Kasumi-1 (cell line): ENCODE results near the gene DCDC2C.

Experiments used
- DNase-seq, 2 experiments: peaks; one replicate each; lab custom pipeline; 2025; lab: John Stamatoyannopoulos, UW

DCDC2C gene

GRCh38 chr2:3709225-3709624 lies 5.8 kb downstream of the DCDC2C start:
- DNase-seq = no peak

- DNase-seq = no peak
These were observed 9.0 kb downstream of the DCDC2C start for GRCh38 chr2:3712424-3712823.

- no peak for DNase-seq
These were observed 9.6 kb downstream of the DCDC2C start for GRCh38 chr2:3712831-3713503.

GRCh38 chr2:3718679-3719078 lies 15.3 kb downstream of the DCDC2C start:
- no peak for DNase-seq

GRCh38 chr2:3725002-3725401 lies 21.6 kb downstream of the DCDC2C start:
- DNase-seq = no peak

- DNase-seq = no peak
These were observed 22.3 kb downstream of the DCDC2C start for GRCh38 chr2:3725458-3726250.

GRCh38 chr2:3726511-3726910 lies 23.1 kb downstream of the DCDC2C start:
- no peak for DNase-seq

- DNase-seq = no peak
These were observed 24.1 kb downstream of the DCDC2C start for GRCh38 chr2:3727397-3728045.

- DNase-seq = peak; percentile 88 to 90
These were observed 25.0 kb downstream of the DCDC2C start for GRCh38 chr2:3728104-3729054.

- no peak for DNase-seq
These were observed 25.7 kb downstream of the DCDC2C start for GRCh38 chr2:3729055-3729448.

GRCh38 chr2:3729786-3730185 lies 26.4 kb downstream of the DCDC2C start:
- DNase-seq = no peak

GRCh38 chr2:3730646-3731045 lies 27.3 kb downstream of the DCDC2C start:
- no peak for DNase-seq

- no peak for DNase-seq
These were observed 28.5 kb downstream of the DCDC2C start for GRCh38 chr2:3731829-3732228.

GRCh38 chr2:3736112-3736511 lies 32.7 kb downstream of the DCDC2C start:
- no peak for DNase-seq

GRCh38 chr2:3737128-3737527 lies 33.8 kb downstream of the DCDC2C start:
- DNase-seq = no peak

- peak; percentile 58 to 60 for DNase-seq
These were observed 35.1 kb downstream of the DCDC2C start for GRCh38 chr2:3738454-3738853.

- no peak for DNase-seq
These were observed 35.9 kb downstream of the DCDC2C start for GRCh38 chr2:3739313-3739712.

GRCh38 chr2:3741396-3741795 lies 38.0 kb downstream of the DCDC2C start:
- DNase-seq = peak; percentile 6 to 14

GRCh38 chr2:3741867-3742602 lies 38.7 kb downstream of the DCDC2C start:
- DNase-seq = no peak

- no peak for DNase-seq
These were observed 39.6 kb downstream of the DCDC2C start for GRCh38 chr2:3742743-3743508.
